K562 (cell line): Measurements from ENCODE around the gene ARF1. TPM values are rescaled to one million over a fixed set of nuclear protein-coding genes. Genes with fewer than 3 reads are reported as not detected.
A peak's percentile ranks its signal among the peaks of the same experiment; 100 is the strongest.

Experiments used
- ETV1 ChIP-seq: fragments of 450-650 bp; conservative IDR thresholded peaks from 2 replicates; pipeline ENCODE4 v1.6.1; 2016; ENCODE audit warnings: missing genetic modification characterization, control low read depth, low read depth, missing compliant biosample characterization
- GTF2A2 ChIP-seq: IDR thresholded peaks from 2 replicates; pipeline ENCODE4 v1.6.1; 2016; ENCODE audit warnings: mild to moderate bottlenecking, missing genetic modification characterization, missing compliant biosample characterization
- HDAC8 ChIP-seq: fragments of 450-650 bp; IDR thresholded peaks from 2 replicates; pipeline ENCODE4 v1.6.1; 2016; ENCODE audit warnings: mild to moderate bottlenecking, missing genetic modification characterization, moderate library complexity, missing compliant biosample characterization
- JUND ChIP-seq, 2 experiments: IDR thresholded peaks; 2 replicates in 1 of 2; 3 replicates in 1 of 2; pipeline ENCODE4 v1.6.1; 2011; ENCODE audit warnings: borderline replicate concordance in 2 of 2, low read depth in 2 of 2, low read length in 2 of 2, improper control_type of control experiment in 1 of 2, missing biosample characterization in 1 of 2, missing genetic modification characterization in 1 of 2, missing genetic modification reagents in 1 of 2
- MEF2D ChIP-seq: conservative IDR thresholded peaks from 2 replicates; pipeline ENCODE4 v1.6.1; 2016; ENCODE audit warnings: low read depth, missing genetic modification characterization, missing compliant biosample characterization
- MEIS2 ChIP-seq: fragments of 450-650 bp; IDR thresholded peaks from 2 replicates; pipeline ENCODE4 v1.6.1; 2014; ENCODE audit warnings: mild to moderate bottlenecking; ENCODE audit not compliant: partially characterized antibody
- NCOA2 ChIP-seq, 2 experiments: fragments of 450-650 bp; IDR thresholded peaks; 2 replicates each; pipeline ENCODE4 v1.6.1; 2018; ENCODE audit warnings: mild to moderate bottlenecking in 2 of 2, moderate library complexity in 1 of 2; ENCODE audit not compliant: partially characterized antibody in 2 of 2
- NR4A1 ChIP-seq, 2 experiments: fragments of 250-450 bp in 1 of 2; fragments of 450-650 bp in 1 of 2; sonication (Bioruptor Pico) in 1 of 2; IDR thresholded peaks; 2 replicates each; pipeline versions ENCODE4 v1.4.0 to v1.6.1; 2016 to 2020; ENCODE audit warnings: mild to moderate bottlenecking in 2 of 2, missing compliant biosample characterization in 1 of 2, missing genetic modification characterization in 1 of 2, moderate library complexity in 1 of 2
- PTRF ChIP-seq: fragments of 450-650 bp; IDR thresholded peaks from 2 replicates; pipeline ENCODE4 v1.6.1; 2016; ENCODE audit warnings: mild to moderate bottlenecking, missing genetic modification characterization, missing compliant biosample characterization
- SMAD3 ChIP-seq: fragments of 450-650 bp; formaldehyde crosslinking; conservative IDR thresholded peaks from 2 replicates; pipeline ENCODE4 v1.4.0; 2020; ENCODE audit warnings: mild to moderate bottlenecking
- SMARCB1 ChIP-seq: IDR thresholded peaks from 2 replicates; pipeline ENCODE4 v1.6.1; 2011; ENCODE audit warnings: improper control_type of control experiment, low read depth; ENCODE audit not compliant: insufficient read length
- TEAD2 ChIP-seq: fragments of 450-650 bp; IDR thresholded peaks from 2 replicates; pipeline ENCODE4 v1.6.1; 2016; ENCODE audit warnings: missing genetic modification characterization, control low read depth, missing compliant biosample characterization
- YY1 ChIP-seq, 3 experiments: IDR thresholded peaks; 2 replicates each; pipeline ENCODE4 v1.6.1; 2011; ENCODE audit warnings: low read length in 2 of 3, mild to moderate bottlenecking in 2 of 3, moderate library complexity in 2 of 3, borderline replicate concordance in 1 of 3, control low read depth in 1 of 3, low read depth in 1 of 3; ENCODE audit not compliant: insufficient read depth in 3 of 3, insufficient replicate concordance in 2 of 3, control insufficient read depth in 1 of 3, insufficient read length in 1 of 3; ENCODE audit errors: extremely low read depth in 1 of 3
- ZNF311 ChIP-seq: fragments of 250-450 bp; sonication (Bioruptor Pico); IDR thresholded peaks from 2 replicates; pipeline ENCODE4 v1.4.0; 2020; ENCODE audit warnings: mild to moderate bottlenecking, moderate library complexity
- ZNF384 ChIP-seq: IDR thresholded peaks from 2 replicates; pipeline ENCODE4 v1.6.1; 2012; ENCODE audit warnings: low read depth, low read length, improper control_type of control experiment
- ZNF408 ChIP-seq: fragments of 250-450 bp; sonication (Bioruptor Pico); IDR thresholded peaks from 2 replicates; pipeline ENCODE4 v1.4.0; 2020; ENCODE audit warnings: low read depth, mild to moderate bottlenecking, moderate library complexity
- ZNF766 ChIP-seq: fragments of 200-800 bp; sonication (Bioruptor generic); conservative IDR thresholded peaks from 2 replicates; pipeline ENCODE4 v1.6.1; 2016; ENCODE audit warnings: missing genetic modification characterization, missing compliant biosample characterization
- ZNF830 ChIP-seq: fragments of 250-450 bp; sonication (Bioruptor Pico); IDR thresholded peaks from 2 replicates; pipeline ENCODE4 v1.5.0; 2021; ENCODE audit warnings: mild to moderate bottlenecking
- polyA plus RNA-seq, 8 experiments: library from polyadenylated mRNA; depleted of rRNA in 4 of 8; stranded (reverse) in 5 of 8; unstranded in 3 of 8; fragments of >200 nt; fragmentation: Nextera tagmentation in 2 of 8; fragmentation: Illumina TruSeq in 1 of 8; extraction: Ambion mirVana in 2 of 8; extraction: Trizol in 1 of 8; gene quantifications; 2 replicates each; pipeline versions ENCODE4 v1.2.1 to v1.2.3, GENCODE V29; 2011 to 2014; ENCODE audit warnings: inconsistent platforms in 1 of 8, missing spikeins in 1 of 8
- total RNA-seq, 7 experiments: library from RNA; depleted of rRNA in 6 of 7; stranded (reverse); fragments of >200 nt in 6 of 7; fragmentation: Illumina TruSeq in 2 of 7; extraction: Trizol in 2 of 7; gene quantifications; 2 replicates each; pipeline versions ENCODE4 v1.2.1 to v1.2.3, GENCODE V29; 2011 to 2021; ENCODE audit warnings: low replicate concordance in 1 of 7
- TF ChIP-seq, protein P1 (sequence below): fragments of 450-650 bp; IDR thresholded peaks from 2 replicates; pipeline ENCODE4 v1.6.1; 2017; ENCODE audit warnings: antibody characterized with exemption, mild to moderate bottlenecking
- TF ChIP-seq, protein P2 (sequence below): fragments of 450-650 bp; formaldehyde crosslinking; IDR thresholded peaks from 2 replicates; pipeline ENCODE4 v1.4.0; 2020; ENCODE audit warnings: mild to moderate bottlenecking, moderate library complexity
- TF ChIP-seq, protein P3 (sequence below): sonication (generic); formaldehyde crosslinking; IDR thresholded peaks from 2 replicates; pipeline ENCODE4 v1.8.1; 2022; ENCODE audit warnings: missing genetic modification reagents

The ARF1 gene
- total and polyA plus RNA-seq, 9 of the 15 experiments (the other 6 are each of a cell fraction or from before 2014, with no cell fraction given) = 69.8 to 593 (median 325) TPM

DNA sequence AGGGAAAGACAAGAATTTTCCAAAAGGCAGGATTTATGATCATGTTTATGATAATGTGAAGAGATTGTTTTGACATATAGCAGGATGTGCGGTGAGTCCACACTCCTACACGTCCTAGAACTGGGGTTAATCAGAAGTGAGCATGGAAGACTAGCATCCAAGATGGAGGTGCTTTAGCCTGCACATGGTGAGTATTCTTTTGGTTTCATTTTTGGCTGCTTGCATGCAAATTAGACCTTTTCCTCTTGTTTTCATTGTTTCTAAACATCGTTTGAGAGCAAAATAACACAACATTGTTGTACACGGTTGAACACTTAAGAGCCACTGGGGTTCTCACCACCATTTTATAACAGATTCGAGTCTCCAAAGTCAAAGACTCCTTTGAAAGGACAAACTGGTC is 42.7 kb downstream of the ARF1 start (continued):
- TF ChIP-seq, protein P1, sequence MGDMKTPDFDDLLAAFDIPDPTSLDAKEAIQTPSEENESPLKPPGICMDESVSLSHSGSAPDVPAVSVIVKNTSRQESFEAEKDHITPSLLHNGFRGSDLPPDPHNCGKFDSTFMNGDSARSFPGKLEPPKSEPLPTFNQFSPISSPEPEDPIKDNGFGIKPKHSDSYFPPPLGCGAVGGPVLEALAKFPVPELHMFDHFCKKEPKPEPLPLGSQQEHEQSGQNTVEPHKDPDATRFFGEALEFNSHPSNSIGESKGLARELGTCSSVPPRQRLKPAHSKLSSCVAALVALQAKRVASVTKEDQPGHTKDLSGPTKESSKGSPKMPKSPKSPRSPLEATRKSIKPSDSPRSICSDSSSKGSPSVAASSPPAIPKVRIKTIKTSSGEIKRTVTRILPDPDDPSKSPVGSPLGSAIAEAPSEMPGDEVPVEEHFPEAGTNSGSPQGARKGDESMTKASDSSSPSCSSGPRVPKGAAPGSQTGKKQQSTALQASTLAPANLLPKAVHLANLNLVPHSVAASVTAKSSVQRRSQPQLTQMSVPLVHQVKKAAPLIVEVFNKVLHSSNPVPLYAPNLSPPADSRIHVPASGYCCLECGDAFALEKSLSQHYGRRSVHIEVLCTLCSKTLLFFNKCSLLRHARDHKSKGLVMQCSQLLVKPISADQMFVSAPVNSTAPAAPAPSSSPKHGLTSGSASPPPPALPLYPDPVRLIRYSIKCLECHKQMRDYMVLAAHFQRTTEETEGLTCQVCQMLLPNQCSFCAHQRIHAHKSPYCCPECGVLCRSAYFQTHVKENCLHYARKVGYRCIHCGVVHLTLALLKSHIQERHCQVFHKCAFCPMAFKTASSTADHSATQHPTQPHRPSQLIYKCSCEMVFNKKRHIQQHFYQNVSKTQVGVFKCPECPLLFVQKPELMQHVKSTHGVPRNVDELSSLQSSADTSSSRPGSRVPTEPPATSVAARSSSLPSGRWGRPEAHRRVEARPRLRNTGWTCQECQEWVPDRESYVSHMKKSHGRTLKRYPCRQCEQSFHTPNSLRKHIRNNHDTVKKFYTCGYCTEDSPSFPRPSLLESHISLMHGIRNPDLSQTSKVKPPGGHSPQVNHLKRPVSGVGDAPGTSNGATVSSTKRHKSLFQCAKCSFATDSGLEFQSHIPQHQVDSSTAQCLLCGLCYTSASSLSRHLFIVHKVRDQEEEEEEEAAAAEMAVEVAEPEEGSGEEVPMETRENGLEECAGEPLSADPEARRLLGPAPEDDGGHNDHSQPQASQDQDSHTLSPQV = peak; percentile 87
- peak; percentile 63; the same call in 1 of the 2 replicates for TF ChIP-seq GTF2A2 (tag)
- TF ChIP-seq ETV1 (tag) = peak; percentile 62; the same call in 1 of the 2 replicates
- no peak for TF ChIP-seq NCOA2 (IDR thresholded peaks at IDR 0.05; ENCODE audit: partially characterized antibody in 2 of 2)
- no peak for TF ChIP-seq NR4A1 (CRISPR knock-in tag; IDR thresholded peaks at IDR 0.05)
- TF ChIP-seq NR4A1 (tag; IDR thresholded peaks at IDR 0.05) = peak; percentile 95
- TF ChIP-seq ZNF830 = no peak
- no peak for TF ChIP-seq ZNF408
- no peak for TF ChIP-seq SMARCB1
- peak; percentile 45; the same call in 1 of the 2 replicates for TF ChIP-seq ZNF311
- TF ChIP-seq, protein P2, sequence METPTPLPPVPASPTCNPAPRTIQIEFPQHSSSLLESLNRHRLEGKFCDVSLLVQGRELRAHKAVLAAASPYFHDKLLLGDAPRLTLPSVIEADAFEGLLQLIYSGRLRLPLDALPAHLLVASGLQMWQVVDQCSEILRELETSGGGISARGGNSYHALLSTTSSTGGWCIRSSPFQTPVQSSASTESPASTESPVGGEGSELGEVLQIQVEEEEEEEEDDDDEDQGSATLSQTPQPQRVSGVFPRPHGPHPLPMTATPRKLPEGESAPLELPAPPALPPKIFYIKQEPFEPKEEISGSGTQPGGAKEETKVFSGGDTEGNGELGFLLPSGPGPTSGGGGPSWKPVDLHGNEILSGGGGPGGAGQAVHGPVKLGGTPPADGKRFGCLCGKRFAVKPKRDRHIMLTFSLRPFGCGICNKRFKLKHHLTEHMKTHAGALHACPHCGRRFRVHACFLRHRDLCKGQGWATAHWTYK (CRISPR knock-in tag) = peak; percentile 62; the same call in 1 of the 2 replicates
- no peak for TF ChIP-seq JUND (IDR thresholded peaks at IDR 0.05; ENCODE audit: borderline replicate concordance, low read depth, low read length)
- TF ChIP-seq JUND (tag; IDR thresholded peaks at IDR 0.05; ENCODE audit: borderline replicate concordance, low read depth, low read length) = 0 out of 3 replicates have a peak, but pooled peaks have one; percentile 22
- no peak for TF ChIP-seq ZNF384
- peak; percentile 68; the same call in 1 of the 2 replicates for TF ChIP-seq SMAD3 (CRISPR knock-in tag)
- TF ChIP-seq PTRF (tag) = peak; percentile 90
- 0 out of 2 replicates have a peak, but pooled peaks have one; percentile 37 for TF ChIP-seq TEAD2 (tag)
- peak in 1 of 3 experiments; percentile 35 for TF ChIP-seq YY1 (IDR thresholded peaks at IDR 0.05; ENCODE audit: borderline replicate concordance in 1 of 3, control insufficient read depth in 1 of 3, extremely low read depth in 1 of 3, insufficient read depth in 3 of 3, insufficient read length in 1 of 3, insufficient replicate concordance in 2 of 3, low read depth in 1 of 3, low read length in 2 of 3)
- TF ChIP-seq, protein P3, sequence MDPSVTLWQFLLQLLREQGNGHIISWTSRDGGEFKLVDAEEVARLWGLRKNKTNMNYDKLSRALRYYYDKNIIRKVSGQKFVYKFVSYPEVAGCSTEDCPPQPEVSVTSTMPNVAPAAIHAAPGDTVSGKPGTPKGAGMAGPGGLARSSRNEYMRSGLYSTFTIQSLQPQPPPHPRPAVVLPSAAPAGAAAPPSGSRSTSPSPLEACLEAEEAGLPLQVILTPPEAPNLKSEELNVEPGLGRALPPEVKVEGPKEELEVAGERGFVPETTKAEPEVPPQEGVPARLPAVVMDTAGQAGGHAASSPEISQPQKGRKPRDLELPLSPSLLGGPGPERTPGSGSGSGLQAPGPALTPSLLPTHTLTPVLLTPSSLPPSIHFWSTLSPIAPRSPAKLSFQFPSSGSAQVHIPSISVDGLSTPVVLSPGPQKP (CRISPR knock-in tag) = no peak
- no peak for TF ChIP-seq MEIS2
- TF ChIP-seq HDAC8 (tag) = peak; percentile 70; the same call in 1 of the 2 replicates
- TF ChIP-seq ZNF766 = peak; percentile 66; the same call in 1 of the 2 replicates
- peak; percentile 84 for TF ChIP-seq MEF2D (tag)
